Activated CD4-positive, alpha-beta T cell treated with anti-CD3 and anti-CD28 coated beads, Interleukin-2, amount 50 U/mL, for 48 hours (primary cell): ENCODE results near the gene DCDC2.
"Not testable (repeated sequence)": the region's sequence is repeated elsewhere in the genome, so short reads cannot be mapped to it uniquely, and the experiment has no call there.

Source experiments
- DNase-seq, 2 experiments: peaks; one replicate each; pipeline ENCODE4 v3.0.0-alpha.2; 2020

DCDC2 gene

DNA sequence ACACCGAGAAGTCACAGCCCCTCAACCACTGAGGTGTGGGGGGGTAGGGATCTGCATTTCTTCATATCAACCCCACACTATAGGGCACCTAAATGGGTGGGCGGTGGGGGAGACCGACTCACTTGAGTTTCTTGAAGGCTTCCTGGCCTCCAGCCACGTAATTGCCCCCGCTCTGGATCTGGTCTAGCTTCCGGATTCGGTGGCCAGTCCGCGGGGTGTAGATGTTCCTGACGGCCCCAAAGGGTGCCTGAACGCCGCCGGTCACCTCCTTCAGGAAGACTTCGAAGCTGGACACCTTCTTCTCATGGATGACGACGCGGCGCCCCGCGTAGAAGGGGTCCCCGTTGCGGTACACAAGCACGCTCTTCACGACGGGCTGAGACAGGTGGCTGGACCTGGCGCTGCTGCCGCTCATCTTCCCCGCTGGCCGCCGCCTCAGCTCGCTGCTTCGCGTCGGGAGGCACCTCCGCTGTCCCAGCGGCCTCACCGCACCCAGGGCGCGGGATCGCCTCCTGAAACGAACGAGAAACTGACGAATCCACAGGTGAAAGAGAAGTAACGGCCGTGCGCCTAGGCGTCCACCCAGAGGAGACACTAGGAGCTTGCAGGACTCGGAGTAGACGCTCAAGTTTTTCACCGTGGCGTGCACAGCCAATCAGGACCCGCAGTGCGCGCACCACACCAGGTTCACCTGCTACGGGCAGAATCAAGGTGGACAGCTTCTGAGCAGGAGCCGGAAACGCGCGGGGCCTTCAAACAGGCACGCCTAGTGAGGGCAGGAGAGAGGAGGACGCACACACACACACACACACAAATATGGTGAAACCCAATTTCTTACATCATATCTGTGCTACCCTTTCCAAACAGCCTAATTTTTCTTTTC lies at the start of gene DCDC2:
TSS of gene DCDC2 (minus strand) at position 724 of the 883 bp plus-strand sequence. CDS start at position 415, 309 bp downstream.
- DNase-seq, result peak; percentile 24 to 39

DNA sequence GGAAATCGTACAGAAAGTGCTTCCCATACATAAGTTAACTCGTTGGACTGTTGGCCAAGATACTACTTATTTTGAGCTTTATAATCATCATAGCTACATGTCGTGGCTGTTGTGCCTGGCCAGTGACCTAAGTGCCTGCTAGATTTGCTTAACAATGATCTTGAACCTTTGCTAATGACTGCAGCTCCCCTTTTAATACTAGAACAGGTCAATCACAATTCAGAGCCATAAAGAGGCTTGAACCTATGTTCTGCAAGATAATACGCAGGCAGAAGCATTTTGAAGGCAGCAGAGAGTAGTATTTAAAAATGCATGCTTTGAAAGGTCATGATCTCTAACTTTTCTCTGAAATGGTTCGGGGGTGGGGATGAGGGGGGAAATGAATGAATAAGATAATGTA lies 47.4 kb upstream of the DCDC2 start:
- no peak for DNase-seq

DNA sequence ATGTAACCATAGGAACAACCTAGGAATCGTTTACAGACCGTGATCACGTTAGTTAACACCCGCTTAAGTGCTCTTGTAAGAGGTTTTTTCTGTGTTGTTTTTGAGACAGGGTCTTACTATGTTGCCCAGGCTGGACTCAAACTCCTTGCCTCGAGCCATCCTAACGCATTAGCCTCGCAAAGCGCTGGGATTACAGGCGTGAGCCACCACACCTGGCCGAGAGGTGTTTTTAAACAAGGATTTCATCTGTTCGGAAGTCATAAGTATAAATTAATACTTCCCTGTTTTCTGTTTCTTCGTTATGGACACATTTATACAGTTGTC lies 45.6 kb upstream of the DCDC2 start:
- DNase-seq, result no peak

DNA sequence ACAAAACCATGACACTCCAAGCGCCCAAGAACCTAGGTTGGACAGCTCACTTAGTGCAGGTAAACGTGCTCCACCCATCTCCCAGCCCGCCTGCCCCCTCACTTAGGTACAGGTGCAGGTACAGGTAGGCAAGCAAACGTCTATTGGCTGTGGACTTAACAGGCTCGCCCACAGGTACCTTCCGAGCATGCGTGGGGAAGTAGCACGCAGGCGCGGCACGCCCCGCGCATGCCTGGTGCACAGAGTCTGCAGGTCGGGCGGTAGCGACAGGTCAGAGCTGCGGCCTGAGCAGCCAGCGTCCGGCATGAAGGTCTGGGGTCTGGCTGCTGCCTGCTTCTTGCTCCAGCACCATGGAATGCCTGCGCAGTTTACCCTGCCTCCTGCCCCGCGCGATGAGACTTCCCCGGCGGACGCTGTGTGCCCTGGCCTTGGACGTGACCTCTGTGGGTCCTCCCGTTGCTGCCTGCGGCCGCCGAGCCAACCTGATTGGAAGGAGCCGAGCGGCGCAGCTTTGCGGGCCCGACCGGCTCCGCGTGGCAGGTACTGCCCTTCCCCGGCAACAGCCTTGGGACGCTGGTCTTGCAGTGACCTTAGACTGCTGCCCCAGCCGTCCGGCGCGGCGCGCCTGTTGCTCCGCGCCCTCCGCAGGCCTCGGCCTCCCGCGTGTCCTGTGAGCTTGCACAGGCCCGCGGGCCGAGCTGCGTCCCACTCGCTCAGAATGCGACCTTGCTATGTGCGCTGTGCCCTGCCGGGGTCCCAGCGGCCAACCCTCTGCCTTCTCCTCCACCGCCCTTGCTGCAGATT lies 45.0 kb upstream of the DCDC2 start, which contains the start of gene MRS2:
TSS of gene MRS2 (plus strand) at position 240 of the 804 bp plus-strand sequence. CDS start at position 351, 111 bp downstream.
- DNase-seq, result peak; percentile 79 to 81

DNA sequence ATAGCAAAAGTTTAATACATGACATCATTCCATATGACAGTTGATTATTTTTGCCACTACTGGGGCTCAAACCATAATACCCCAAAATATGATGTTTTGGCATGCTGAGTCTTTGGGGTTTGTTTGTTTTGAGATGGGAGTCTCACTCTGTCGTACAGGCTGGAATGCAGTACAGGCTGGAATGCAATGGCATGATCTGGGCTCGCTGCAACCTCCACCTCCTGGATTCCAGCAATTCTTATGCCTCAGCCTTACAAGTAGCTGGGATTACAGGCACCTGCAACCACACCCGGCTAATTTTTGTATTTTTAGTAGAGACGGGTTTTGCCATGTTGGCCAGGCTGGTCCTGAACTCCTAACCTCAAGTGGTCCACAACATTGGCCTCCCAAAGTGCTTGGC lies 43.6 kb upstream of the DCDC2 start:
- DNase-seq, result no peak

DNA sequence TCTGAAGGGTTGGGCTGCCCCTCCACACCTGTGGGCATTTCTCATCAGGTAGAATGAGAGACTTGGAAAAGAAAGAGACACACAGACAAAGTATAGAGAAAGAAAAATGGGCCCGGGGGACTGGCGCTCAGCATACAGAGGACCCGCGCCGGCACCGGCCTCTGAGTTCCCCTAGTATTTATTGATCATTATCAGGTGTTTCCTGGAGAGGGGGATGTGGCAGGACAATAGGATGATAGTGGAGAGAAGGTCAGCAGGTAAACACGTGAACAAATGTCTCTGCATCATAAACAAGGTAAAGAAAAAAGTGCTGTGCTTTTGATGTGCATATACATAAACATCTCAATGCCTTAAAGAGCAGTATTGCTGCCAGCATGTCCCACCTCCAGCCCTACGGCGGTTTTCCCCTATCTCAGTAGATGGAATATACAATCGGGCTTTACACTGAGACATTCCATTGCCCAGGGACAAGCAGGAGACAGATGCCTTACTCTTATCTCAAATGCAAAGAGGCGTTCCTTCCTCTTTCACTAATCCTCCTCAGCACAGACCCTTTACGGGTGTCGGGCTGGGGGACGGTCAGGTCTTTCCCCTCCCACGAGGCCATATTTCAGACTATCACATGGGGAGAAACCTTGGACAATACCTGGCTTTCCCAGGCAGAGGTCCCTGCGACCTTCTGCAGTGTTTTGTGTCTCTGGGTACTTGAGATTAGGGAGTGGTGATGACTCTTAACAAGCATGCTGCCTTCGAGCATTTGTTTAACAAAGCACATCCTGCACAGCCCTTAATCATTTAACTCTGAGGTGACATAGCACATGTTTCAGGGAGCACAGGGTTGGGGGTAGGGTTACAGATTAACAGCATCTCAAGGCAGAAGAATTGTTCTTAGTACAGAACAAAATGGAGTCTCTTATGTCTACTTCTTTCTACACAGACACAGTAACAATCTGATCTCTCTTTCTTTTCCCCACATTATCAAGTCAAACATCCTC lies 42.5 kb upstream of the DCDC2 start:
- DNase-seq, result not testable (repeated sequence)

DNA sequence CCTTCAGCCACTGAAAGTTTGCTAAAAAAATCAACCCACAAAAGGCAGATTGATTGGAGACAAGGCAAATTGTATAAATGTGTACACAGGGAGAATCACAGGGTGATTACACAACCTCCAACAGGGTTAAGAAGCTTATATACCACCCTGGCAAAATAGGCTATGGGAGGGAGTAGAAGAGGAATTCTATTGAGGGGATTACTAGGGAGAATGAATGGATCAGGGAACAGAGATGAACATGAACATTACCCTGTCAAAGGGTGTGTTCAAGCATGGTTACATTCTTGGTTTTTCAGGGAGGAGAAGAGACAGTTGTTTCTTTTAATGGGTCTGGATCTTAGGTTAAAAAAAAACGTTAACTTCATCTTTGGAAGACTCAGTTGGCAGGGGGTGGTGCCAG lies 39.8 kb upstream of the DCDC2 start:
- no peak for DNase-seq

DNA sequence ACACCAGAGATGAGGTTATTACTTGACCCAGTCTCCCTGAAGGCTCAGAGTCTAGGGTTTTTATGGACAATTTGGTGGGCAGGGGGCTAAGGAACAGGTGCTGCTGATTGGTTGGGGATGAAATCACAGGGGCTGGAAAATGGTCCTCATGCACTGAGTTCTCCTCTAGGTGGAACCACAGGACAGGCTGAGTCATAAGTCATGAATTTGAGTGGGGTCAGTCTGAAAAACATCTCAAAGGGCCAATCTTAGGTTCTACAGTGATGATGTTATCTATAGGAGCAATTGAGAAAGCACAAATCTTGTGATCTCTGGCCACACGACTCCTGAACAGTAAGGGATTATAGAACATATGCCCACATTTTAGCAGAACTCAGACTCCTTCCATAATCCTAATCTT lies 39.0 kb upstream of the DCDC2 start:
- no peak for DNase-seq

DNA sequence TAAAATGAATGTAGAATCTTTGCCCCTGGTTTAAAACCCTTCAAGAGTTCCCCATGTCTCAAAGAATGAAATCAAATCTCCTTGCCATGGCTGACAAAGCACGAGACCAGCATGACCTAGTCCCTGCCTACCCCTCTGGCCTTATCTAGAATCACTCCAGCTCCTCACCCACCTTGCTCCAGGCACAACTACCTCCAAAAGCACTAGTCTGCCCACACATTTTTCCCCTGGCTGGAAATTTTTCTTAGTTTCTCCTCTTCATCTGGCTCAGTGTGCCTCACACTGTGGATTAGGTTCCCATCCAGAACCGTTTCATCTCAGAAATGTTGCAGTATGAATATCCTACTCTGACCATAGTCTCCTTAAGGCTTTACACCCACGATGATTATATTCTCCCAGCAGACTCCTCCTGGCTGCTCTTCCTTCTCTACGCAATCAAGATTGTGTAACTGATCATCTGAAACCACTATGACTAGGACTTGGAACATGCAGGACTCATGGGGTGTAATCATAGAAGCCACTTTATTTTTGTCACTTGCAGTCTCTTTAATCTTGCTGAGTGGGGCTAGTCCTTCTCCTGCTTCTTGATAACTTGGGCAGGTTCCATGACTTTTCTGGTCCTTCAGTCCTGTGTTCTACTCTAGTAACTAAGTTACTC lies 37.0 kb upstream of the DCDC2 start:
- no peak for DNase-seq

DNA sequence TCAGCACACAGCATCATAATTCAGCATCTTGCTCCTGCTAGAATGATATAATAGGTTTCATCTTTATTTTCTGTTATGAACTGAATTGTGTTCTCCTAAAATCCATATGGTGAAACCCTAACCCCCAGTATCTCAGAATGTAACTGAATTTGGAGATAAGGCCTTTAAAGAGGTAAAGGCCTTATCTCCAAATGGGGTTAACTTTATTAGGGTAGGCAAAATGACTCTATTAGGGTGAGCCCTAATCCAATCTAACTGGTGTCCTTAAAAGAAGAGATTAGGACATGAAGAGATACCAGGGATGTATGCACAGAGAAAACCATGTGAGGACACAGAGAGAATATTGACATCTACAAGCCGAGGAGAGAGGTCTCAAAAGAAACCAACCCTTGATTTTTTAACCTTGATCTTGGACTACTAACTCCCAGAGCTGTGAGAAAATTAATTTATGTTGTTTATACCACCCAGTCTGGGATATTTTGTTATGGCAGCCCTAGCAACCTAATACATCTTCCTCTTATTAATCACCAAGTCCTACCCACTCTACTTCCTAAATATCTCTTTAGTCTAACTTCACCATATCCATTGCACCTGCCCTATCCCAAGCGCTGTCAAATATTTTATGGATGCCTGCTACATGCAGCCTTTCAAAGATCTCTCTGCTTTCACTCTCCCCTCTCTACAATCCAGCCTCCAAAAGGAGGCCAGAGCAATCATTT lies 36.4 kb upstream of the DCDC2 start:
- no peak for DNase-seq

DNA sequence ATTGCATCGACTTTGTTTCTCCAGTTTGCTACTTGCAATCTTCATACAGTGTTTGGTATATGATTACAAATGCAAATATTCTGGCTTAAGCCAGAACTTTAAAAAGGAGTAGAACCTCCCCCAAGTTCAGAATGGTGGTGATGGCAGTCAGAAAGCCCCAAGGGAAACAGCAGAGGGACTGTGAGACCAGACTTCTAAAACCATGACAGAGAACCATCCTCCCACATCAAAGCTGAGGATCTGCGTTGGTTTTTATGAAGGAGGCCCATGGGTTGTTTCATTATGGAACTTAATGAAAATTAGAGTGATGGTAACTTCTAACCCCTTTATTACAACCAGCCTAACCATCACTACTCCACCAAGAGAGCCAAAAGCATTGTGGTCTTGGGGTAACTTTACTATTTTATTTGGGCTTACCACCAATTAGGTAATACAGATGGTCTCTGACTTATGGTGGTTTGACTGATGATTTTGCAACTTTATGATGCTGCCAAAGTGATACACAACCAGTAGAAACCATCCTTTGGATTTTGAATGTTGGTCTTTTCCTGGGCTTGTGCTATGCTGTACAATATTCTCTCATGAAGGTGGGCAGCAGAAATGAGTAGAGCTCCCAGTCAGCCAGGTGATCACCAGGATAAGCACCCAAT lies 34.0 kb upstream of the DCDC2 start:
- no peak for DNase-seq

DNA sequence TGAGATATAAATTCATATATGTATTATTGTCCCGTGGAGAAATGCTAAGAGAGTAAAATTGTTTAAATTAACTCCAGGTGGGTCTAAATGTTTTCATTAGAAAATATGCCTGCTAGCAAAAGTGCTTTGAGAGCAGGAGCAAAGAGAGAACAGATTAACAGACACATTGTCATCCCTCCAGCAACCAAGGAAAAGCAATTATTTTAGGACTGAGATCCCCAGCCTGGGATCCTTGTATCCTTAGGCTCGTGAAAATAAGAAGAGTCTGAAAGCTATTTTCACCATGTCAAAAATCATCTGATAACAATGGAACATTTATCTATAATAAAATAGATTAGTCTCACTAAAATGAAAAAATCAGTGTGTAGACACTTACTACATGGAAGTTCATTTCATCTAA lies 33.3 kb upstream of the DCDC2 start:
- no peak for DNase-seq

DNA sequence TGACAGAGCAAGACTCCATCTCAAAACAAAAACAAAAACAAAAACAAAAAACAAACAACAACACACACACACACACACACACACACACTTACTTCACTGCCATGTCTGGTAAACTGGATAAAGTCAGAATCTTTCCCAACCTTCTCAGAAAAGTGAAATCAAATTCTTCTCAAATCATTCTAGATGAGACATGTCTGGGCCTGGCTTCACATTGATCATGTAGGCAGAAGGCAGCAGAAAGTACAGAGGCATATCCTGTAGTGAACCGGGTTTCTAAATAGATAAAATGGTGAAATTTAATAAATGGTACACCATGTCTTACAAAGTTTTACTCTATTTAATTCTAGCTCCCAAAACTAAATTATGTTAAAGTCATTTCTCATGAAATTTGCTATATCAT lies 30.0 kb upstream of the DCDC2 start:
- no peak for DNase-seq

DNA sequence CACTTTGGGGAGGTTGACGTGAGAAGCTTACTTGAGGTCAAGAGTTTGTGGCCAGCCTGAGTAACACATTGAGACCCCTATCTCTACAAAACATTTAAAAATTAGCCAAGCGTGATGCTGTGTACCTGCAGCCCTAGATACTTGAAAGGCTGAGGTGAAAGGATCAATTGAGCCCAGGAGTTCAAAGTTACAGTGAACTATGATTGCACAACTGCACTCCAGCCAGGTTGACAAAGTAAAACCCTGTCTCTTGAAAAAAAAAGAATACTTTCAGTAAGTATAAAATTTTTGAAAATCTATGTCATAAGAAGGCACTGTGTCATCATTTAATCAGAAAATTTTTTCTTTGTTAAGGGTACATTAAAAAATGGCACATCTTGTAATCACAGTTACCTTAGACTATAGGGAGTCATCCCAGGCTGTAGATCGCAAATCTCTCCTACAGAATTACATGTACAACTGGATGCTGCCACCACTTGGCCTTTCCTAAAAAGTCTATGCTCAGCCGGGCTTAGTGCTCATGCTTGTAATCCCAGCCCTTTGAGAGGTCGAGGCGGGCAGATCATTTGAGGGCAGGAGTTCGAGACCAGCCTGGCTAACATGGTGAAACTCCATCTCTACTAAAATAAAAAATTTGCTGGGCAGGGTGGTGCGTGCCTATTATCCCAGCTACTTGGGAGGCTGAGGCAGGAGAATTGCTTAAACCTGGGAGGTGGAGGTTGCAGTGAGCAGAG lies 27.8 kb upstream of the DCDC2 start:
- DNase-seq, result no peak

DNA sequence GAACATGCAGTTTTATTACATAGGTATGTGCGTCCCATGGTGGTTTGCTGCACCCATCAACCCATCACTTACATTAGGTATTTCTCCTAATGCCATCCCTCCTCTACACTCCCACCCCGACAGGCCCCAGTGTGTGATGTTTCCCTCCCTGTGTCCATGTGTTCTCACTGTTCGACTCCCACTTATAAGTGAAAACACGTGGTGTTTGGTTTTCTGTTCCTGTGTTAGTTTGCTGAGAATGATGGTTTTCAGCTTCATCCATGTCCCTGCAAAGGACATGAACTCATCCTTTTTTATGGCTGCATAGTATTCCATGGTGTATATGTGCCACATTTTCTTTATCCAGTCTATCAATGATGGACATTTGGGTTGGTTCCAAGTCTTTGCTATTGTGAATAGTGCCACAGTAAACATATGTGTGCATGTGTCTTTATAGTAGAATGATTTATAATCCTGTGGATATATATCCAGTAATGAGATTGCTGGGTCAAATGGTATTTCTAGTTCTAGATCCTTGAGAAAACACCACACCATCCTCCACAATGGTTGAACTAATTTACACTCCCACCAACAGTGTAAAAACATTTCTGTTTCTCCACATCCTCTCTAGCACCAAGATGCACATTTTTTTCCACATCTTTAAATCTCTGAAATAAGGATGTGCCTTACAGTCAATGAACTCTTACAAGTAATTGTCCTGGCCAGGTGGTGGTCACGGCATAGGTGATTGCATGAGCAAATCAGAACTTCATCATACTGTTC lies 26.7 kb upstream of the DCDC2 start:
- not testable (repeated sequence) for DNase-seq

DNA sequence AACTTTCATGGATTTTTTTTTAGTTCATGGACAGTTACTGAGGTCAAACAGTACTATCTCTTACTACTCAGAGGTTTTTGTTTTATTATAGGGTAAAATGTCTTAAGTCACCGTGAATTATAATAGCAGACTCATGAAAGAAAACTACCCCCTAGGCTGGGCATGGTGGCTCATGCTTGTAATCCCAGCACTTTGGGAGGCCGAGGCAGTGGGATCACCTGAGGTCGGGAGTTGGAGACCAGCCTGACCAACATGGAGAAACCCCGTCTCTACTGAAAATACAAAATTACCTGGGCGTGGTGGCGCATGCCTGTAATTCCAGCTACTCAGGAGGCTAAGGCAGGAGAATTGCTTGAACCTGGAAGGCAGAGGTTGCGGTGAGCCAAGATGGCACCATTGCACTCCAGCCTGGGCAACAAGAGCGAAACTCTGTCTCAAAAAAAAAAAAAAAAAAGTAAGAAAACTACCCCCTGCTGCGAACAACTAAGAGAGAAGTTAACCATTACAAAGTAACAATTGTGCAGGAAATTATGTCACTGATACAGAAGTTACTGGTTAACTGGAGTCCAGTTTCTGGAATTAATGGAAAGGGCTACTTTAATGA lies 25.1 kb upstream of the DCDC2 start:
- DNase-seq, result not testable (repeated sequence)

DNA sequence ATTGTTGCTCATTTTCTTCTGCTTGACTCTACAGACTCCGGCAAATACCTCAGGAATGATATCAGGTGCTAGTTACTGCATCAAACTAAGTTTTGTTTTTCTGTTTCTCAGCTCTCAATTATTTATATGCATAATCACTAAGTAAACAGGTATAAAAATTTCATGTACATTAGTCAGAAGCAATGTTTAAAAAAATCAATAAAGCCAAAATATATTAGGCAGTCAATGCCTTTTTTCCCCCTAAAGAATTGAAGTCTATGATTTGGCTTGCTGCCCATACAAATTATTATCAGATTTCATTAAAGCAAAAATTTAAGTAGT lies 24.3 kb upstream of the DCDC2 start:
- no peak for DNase-seq

DNA sequence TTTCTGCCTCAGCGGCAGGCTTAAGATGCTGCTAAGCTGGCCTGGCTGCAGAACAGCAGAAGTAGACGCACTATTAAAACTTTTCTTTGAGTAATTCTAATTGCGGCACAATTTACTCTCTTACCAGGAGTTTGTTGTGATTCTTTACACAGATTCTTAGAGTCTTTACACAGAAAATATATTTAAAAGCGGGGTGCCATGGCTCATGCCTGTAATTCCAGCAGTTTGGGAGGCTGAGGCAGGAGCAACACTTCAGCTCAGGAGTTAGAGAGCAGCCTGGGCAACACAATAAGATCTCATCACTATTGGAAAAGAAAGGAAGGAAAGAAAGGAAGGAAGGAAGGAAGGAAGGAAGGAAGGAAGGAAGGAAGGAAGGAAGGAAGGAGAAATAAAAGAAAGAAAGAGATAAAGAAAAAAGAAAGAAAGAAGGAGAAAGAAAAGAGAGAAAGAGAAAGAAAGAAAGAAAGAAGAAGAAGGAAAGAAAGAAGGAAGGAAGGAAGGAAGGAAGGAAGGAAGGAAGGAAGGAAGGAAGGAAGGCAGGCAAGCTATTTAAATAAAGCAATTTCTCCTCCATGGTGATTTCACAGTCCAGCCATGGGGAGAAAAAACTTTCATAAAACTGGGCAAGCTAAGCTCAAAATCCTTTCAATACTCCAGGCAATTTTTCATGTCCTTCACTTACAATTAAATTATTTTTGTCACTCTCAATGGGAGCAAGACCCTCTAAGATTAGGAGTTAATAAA lies 23.8 kb upstream of the DCDC2 start:
- DNase-seq, result no peak
